ENCODE results near the gene ASB8.

DNA sequence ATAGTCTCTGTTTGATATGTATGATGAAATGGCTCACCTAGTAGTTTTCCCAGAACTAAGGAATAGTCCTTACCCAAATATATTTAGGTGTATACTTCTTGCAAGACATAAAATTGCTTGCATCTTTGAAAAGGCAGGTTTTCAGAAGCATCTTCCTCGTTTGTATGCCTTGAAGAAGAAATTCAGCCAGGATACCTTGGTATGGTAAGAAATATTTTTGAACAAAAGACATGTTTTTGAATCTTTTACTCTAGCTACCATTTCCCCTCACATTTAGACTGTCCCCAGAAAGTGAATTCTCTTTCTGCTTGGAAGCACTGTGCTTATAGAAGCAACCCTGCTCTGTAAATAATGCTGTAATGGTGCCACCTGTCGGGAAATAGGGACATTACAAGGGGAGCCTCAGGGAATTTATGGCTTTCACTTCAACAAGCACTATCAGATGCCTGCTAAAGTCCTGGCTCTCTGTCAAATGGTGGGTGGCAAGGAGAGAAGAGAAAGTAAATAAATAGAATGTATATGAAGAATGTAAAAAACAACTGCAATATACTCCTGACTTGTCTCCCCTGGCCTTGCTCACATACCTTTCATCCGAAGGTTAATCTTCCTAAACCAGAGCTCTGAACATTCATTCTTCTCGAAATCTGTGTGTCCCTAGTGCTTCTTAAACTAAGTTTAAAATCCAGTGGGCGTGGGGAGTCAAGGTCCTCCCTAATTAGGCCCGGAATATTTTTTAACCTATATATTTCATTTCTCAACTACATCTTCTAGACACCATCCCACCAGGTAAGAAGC is 32.2 kb upstream of the ASB8 start:
- TF ChIP-seq EZH2phosphoT487 (IDR thresholded peaks at IDR 0.05; ENCODE audit: borderline replicate concordance, low read length), result no peak
- peak; percentile 82 for TF ChIP-seq CTCF (IDR thresholded peaks at IDR 0.05; ENCODE audit: low read depth, low read length, poor library complexity, severe bottlenecking)
